CD4-positive, alpha-beta T cell treated with Interleukin-4 for 4 hours (primary cell): Measurements from ENCODE around the gene HDAC4.

ENCODE experiments used
- DNase-seq: peaks from one replicate; pipeline ENCODE4 v3.0.0-alpha.2; 2020

HDAC4 gene

DNA sequence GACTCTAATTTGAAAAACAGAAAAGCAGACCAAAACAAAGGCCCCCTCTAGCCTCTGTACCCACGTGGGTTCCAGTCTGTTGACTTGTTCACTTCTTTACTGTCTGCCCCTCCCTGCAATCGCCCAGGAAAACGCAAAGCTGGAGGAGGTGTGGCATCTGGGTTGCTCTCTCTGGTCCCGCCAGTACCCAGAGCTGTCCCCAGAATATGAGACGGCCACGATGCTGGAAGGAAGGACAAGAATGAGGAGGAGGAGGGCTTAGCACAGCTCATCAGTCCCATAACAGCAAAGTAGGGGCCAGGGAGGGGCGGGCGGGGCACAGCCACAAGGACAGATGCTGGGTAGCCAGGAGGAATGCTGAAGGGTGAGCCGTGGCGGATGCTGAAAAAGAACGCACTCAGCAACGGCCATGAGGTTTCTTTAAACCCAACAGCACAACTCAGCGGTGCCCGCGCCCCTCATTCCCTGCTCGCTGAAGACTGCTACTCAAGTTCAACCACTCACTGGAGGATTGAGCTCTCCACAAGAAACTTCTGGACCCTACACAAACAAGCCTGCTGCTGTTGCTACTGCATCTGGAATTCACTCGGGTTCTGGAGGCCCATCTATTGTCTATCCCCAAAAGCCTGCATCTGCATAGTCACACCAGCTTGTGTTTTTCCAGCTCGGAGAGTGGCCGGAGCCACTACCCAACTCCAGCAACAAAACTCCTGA is 187.7 kb downstream of the HDAC4 start:
- DNase-seq = no peak

DNA sequence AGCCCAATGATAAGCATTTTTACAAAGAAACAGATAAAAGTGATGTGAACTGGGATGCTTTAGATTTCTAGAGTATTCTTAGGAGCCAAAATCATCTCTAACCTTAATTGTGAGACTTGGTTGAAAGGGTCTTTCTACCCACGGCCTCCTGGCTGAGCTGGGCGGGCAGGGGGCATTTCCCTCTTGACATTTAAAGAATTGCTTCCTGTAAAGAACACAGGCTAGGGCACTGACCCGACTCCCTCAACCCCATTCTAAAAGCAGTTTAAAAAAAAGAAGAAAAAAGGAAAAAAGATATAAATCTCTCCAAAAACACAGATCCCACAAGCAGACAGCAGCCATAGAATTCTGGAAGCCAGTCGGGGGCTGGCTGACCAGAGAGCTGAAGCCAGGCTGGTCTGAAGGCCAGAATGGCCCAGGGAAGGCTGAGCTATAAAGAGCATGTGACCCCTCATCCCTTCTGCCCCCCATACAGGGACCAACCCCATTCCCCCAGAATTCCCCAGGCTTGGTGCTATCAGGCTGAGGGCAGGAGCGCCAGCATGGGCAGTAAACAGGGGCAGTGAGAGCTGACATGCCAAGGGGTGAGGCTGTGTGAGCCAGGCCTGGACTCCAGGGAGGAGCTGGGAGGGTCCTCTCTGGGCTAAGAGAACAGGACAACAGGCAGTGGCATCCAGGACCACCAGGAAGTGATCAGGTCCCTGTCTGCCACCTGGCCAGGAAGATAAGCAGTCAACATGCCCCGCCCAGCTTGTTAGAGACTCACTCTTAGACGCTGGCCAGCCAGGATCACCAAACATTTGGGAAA is 188.5 kb downstream of the HDAC4 start:
- DNase-seq = no peak

- no peak for DNase-seq
These were observed 189.3 kb downstream of the HDAC4 start for GRCh38 chr2:239211396-239212094.

DNA sequence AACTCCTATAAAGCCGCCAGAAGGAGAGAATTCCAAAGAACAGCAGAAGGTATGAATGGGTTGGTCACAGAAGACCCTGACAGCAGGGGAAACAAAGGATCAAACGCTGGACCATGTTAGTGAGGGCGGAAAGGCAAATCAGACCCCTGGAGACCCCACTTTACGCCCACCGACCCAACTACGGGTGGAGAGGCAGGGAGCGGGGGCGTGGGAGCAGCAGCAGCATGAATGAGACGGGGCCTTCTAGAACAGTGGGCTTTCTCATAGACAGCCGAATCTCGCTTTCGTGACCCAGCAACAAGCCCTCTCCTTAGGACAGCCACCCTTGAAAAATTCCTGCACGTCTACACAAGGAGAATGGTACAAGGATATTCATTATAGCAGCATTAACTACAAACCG is 191.0 kb downstream of the HDAC4 start:
- no peak for DNase-seq

- no peak for DNase-seq
These were observed 192.2 kb downstream of the HDAC4 start for GRCh38 chr2:239208465-239209180.

GRCh38 chr2:239206851-239207250 is 194.0 kb downstream of the HDAC4 start:
- DNase-seq = no peak

DNA sequence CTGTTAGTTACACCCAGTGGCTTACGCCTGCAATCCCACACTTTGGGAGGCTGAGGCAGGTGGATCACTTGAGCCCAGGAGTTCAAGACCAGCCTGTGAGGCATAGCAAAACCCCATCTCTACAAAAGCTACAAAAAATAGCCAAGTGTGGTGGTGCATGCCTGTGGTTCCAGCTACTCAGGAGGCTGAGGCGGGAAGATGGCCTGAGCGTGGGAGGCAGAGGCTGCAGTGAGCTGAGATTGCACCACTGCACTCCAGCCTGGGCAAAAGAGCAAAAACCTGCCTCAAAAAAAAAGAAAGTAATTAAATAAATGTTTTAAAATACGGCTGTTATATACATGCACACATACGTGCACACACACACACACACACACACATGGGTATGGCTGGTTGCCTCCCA is 194.8 kb downstream of the HDAC4 start:
- DNase-seq = no peak

DNA sequence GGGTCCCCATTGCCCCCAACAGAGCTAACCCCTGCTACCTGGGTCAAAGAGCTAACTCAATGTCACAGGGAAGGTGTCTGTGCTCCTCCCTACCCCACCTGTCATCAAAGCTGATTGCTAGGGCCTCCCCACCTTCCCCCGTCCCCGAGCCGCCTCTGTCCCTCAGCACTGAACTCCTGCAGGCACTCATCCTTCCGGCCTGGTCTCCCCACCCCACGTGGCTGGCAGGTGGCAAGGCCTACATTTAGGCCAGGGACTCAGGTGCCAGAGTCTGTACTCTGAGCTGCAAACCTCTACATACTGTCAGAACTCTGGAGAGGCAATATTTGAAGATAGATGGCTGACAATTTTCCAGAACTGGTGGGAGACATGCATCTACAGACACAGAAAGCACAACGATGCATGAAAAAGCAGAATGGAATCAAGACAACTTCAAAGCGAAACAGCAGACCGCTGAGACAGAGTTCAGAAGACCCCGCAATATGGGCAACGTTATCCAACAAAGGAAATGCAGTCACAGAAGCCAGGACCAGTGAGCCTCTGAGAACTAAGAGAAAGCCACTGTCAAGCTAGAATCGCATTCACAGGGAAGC is 195.8 kb downstream of the HDAC4 start:
- no peak for DNase-seq

- no peak for DNase-seq
These were observed 196.5 kb downstream of the HDAC4 start for GRCh38 chr2:239204136-239204875.

- no peak for DNase-seq
These were observed 197.2 kb downstream of the HDAC4 start for GRCh38 chr2:239203443-239204135.

GRCh38 chr2:239202836-239203235 is 198.0 kb downstream of the HDAC4 start:
- DNase-seq = no peak

GRCh38 chr2:239202343-239202742 is 198.5 kb downstream of the HDAC4 start:
- no peak for DNase-seq

- no peak for DNase-seq
These were observed 198.9 kb downstream of the HDAC4 start for GRCh38 chr2:239201884-239202283.

- no peak for DNase-seq
These were observed 199.3 kb downstream of the HDAC4 start for GRCh38 chr2:239201531-239201876.

- no peak for DNase-seq
These were observed 199.9 kb downstream of the HDAC4 start for GRCh38 chr2:239200646-239201530.

DNA sequence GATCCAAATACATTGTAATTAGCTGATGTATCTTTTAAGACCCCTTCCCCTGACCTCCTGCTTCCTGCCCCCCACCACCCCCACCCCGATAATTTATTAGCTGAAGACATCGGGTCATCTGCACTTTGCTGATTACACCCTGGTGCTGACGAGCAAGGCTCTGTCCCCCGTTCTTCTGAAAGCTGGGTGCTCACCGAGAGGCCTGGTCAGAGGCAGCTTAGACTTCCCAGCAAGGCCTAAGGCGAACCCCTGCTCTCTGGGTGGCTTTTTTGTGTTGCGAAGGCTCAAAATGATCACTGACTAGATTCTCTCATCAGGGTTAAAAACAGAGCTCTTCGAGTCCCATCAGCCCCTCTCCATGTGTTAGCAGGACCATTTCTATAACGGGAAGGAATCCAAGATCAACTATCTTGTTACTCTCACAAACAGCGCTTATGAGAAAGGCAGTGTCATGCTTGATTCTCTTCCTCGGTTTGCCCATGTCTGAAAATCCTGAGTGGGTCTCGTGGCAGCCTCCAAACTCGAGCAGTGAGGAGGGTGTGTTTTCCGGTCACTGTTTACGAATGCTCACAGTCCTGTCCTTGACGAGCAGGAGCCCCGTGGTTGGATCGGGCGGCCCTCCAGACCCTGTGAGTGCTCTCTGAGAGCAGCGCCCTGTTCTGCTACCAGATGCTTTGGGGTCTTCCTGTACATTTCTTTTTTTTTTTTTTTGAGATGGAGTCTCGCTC is 201.6 kb downstream of the HDAC4 start:
- DNase-seq = no peak

DNA sequence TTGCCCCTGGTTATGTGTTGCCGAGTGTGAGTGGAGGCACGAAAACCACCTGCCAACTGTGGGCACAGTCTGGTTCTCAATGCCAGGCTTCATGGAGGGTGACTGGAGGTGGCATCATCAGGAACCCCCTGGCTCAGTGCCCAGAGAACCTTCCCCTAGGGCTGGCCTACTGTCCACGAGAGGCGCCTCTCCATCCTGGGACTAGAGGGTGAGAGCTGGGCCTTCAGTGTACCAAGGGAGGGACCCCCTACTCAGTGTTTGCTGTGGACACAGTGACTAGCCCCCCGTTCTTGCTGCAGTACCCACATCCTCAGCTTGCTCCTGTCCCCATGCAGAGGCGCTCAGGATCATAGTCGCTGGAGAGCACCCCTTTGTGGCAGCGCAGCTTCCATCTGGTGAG is 202.6 kb downstream of the HDAC4 start:
- DNase-seq = no peak

DNA sequence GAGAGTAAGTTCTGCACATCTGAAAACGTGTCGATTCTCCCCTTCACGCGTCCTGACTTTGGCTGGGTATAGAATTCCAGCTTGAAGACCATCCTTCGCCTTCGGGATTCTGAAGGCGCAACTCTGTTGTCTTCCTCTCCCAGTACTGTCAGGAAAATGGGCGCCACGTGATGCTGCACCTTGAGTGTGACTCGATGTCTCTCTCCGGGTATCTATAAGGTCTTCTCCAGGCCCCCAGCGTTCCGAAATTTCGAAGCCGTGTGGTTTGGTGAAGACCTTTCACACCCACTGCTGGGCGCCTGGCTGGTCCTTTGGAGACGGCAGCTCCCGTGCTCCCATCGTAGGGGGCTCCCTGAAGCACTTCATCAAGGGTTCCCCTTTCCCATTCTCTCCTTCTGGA is 203.7 kb downstream of the HDAC4 start:
- no peak for DNase-seq

- DNase-seq = no peak
These were observed 204.3 kb downstream of the HDAC4 start for GRCh38 chr2:239196474-239197021.
